NCI-H345 treated with DMSO at 0.1 percent for 48 hours (cell line): ENCODE data around the gene SIRT6.
"Not testable (repeated sequence)": the region's sequence is repeated elsewhere in the genome, so short reads cannot be mapped to it uniquely, and the experiment has no call there.

Source experiments
- DNase-seq: peaks from one replicate; lab custom pipeline; 2025; ENCODE audit not compliant: unreplicated experiment; lab: John Stamatoyannopoulos, UW

The SIRT6 gene

GRCh38 chr19:4138445-4138844, 43.9 kb downstream of the SIRT6 start:
- no peak for DNase-seq

- DNase-seq: no peak
Measured at GRCh38 chr19:4136680-4137088, 45.7 kb downstream of the SIRT6 start.

DNA sequence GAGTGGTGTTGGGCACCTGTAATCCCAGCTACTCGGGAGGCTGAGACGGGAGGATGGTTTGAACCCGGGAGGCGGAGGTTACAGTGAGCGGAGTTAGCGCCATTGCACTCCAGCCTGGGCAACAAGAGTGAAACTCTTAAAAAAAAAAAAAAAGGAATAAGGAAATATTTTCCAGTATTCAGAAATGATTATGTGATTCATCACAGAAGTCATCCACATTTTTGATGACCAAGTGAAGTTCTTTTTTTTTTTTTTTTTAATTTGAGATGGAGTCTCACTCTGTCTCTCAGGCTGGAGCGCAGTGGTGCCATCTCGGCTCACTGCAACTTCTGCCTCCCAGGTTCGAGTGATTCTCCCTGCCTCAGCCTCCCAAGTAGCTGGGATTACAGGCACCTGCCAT, 47.0 kb downstream of the SIRT6 start:
- not testable (repeated sequence) for DNase-seq

- no peak for DNase-seq
Measured at GRCh38 chr19:4134351-4134750, 48.0 kb downstream of the SIRT6 start.

DNA sequence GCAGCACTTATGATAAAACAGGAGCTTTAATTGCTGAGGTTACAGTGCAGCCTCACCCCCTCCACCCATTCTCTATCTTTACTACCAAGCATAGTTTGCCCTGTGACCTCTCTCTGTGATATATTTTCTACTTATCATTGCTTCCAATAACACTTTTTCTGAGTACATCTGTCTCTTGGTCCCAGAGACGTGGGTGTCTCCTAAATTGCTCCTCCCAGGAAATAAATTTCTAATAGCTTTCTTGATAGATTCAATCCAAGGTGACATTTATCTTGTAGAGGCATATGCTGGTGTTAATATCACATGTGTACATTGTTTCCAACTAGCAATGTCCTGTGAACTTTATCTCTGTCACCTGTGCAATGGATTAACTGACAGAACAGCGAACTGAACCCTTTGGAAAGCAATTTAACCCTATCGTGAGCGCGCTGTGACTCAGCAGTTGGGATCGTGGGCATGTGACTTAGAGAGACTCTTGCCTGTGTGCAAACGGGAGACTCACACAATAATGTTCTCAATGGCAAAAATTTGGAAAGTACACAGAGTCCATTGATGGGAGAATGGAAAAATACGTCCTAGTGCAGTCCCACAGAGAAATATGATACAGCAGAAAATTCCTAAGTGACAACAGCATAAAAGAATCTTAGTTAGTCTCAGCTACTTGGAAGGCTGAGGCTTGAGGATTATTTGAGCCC, 51.5 kb downstream of the SIRT6 start:
- no peak for DNase-seq

DNA sequence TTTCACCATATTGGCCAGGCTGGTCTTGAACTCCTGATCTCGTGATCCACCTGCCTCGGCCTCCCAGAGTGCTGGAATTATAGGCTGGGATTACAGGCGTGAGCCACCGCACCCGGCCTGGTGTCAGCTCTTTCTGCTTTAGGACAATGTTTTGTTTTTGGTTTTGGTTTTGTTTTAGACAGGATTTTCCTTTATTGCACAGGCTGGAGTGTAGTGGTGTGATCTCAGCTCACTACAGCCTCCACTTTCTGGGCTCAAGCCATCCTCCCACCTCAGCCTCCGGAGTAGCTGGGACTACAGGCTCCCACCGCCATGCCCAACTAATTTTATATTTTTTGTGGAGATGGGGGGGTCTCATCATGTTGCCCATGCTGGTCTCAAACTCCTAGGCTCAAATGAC, 53.3 kb downstream of the SIRT6 start:
- not testable (repeated sequence) for DNase-seq

DNA sequence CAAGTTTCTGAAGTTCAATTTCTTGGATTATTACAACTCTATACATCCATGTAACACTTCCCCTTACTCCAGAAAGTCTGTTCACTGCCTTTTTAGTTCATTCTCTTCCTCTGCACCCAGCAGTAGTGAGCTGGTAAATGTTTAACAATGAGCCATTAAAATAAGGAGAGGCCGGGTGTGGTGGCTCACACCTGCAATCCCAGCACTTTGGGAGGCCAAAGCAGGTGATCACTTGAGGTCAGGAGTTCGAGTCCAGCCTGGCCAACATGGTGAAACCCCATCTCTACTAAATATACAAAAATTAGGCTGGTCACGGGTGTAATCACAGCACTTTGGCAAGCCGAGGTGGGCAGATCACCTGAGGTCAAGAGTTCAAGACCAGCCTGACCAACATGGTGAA, 55.0 kb downstream of the SIRT6 start:
- DNase-seq: not testable (repeated sequence)

- no peak for DNase-seq
Measured at GRCh38 chr19:4124638-4125037, 57.7 kb downstream of the SIRT6 start.
